ENCODE results near the gene MYH9.
A peak's percentile ranks its signal among the peaks of the same experiment; 100 is the strongest.

The MYH9 gene

GRCh38 chr22:36236388-36237319 lies 151.1 kb downstream of the MYH9 start:
- H3K36me3 ChIP-seq = peaks cover 42% of the 10 kb centered on the region
- no peak overlapping the region for H3K4me3 ChIP-seq
- peak overlapping the region; percentile 99 for H3K4me2 ChIP-seq
- H3K27me3 ChIP-seq = no peaks in the 10 kb centered on the region
- H3K9ac ChIP-seq = 0 out of 2 replicates have a peak overlapping the region, but pooled peaks have one; percentile 82
- no peak for TF ChIP-seq Cebpa-rat (IDR thresholded peaks at IDR 0.05)
- H3K4me1 ChIP-seq = peaks cover 40% of the 10 kb centered on the region
- H3K9me3 ChIP-seq = no peaks in the 10 kb centered on the region
- H3K27ac ChIP-seq = peak overlapping the region; percentile 70; the same call in 1 of the 2 replicates
- H4K20me1 ChIP-seq = no peaks in the 10 kb centered on the region

- Histone ChIP-seq H3K9me3 (no peaks in the 10 kb centered on the region), H3K4me3 (no peak overlapping the region), H3K27ac (no peak overlapping the region), H3K4me2 (no peak overlapping the region), H3K4me1 (peaks cover 45% of the 10 kb centered on the region), H3K9ac (no peak overlapping the region), H3K36me3 (peaks cover 53% of the 10 kb centered on the region), H4K20me1 (no peaks in the 10 kb centered on the region), H3K27me3 (no peaks in the 10 kb centered on the region)
- no peak for TF ChIP-seq Cebpa-rat (IDR thresholded peaks at IDR 0.05)
Observed at GRCh38 chr22:36235585-36235984, 152.2 kb downstream of the MYH9 start.

- Histone ChIP-seq H3K36me3 (peaks cover 60% of the 10 kb centered on the region), H3K9me3 (no peaks in the 10 kb centered on the region), H3K4me1 (peaks cover 43% of the 10 kb centered on the region), H3K4me2 (no peak overlapping the region), H3K27me3 (no peaks in the 10 kb centered on the region), H3K4me3 (no peak overlapping the region), H4K20me1 (no peaks in the 10 kb centered on the region), H3K9ac (no peak overlapping the region), H3K27ac (no peak overlapping the region)
- no peak for TF ChIP-seq Cebpa-rat (IDR thresholded peaks at IDR 0.05)
Observed at GRCh38 chr22:36234919-36235318, 152.8 kb downstream of the MYH9 start.

GRCh38 chr22:36234213-36234612 lies 153.6 kb downstream of the MYH9 start:
- H3K36me3 ChIP-seq = peaks cover 62% of the 10 kb centered on the region
- no peaks in the 10 kb centered on the region for H4K20me1 ChIP-seq
- TF ChIP-seq Cebpa-rat (IDR thresholded peaks at IDR 0.05) = no peak
- peaks cover 39% of the 10 kb centered on the region for H3K4me1 ChIP-seq
- H3K27me3 ChIP-seq = no peaks in the 10 kb centered on the region
- no peak overlapping the region for H3K9ac ChIP-seq
- H3K4me3 ChIP-seq = no peak overlapping the region
- no peak overlapping the region for H3K4me2 ChIP-seq
- no peak overlapping the region for H3K27ac ChIP-seq
- H3K9me3 ChIP-seq = no peaks in the 10 kb centered on the region

GRCh38 chr22:36233796-36234195 lies 154.0 kb downstream of the MYH9 start:
- H3K27me3 ChIP-seq = no peaks in the 10 kb centered on the region

GRCh38 chr22:36232715-36233401 lies 154.9 kb downstream of the MYH9 start:
- no peaks in the 10 kb centered on the region for H3K9me3 ChIP-seq
- no peak overlapping the region for H3K4me3 ChIP-seq
- no peaks in the 10 kb centered on the region for H4K20me1 ChIP-seq
- H3K36me3 ChIP-seq = peaks cover 74% of the 10 kb centered on the region
- H3K4me2 ChIP-seq = no peak overlapping the region
- no peak overlapping the region for H3K9ac ChIP-seq
- H3K4me1 ChIP-seq = peaks cover 28% of the 10 kb centered on the region
- no peaks in the 10 kb centered on the region for H3K27me3 ChIP-seq
- H3K27ac ChIP-seq = no peak overlapping the region
- no peak for TF ChIP-seq Cebpa-rat (IDR thresholded peaks at IDR 0.05)

More at GRCh38 chr22:36233796-36234195, 154.0 kb downstream of the MYH9 start:
- H3K4me1 ChIP-seq = peaks cover 37% of the 10 kb centered on the region
- no peak overlapping the region for H3K9ac ChIP-seq
- H3K4me3 ChIP-seq = no peak overlapping the region
- no peak overlapping the region for H3K27ac ChIP-seq
- H3K36me3 ChIP-seq = peaks cover 64% of the 10 kb centered on the region
- no peaks in the 10 kb centered on the region for H4K20me1 ChIP-seq
- no peaks in the 10 kb centered on the region for H3K9me3 ChIP-seq
- no peak for TF ChIP-seq Cebpa-rat (IDR thresholded peaks at IDR 0.05)
- H3K4me2 ChIP-seq = no peak overlapping the region
